ENCODE results near the gene AGAP5. TPM values are rescaled to one million over a fixed set of nuclear protein-coding genes. Genes with fewer than 3 reads are reported as not detected.

The AGAP5 gene
- polyA plus RNA-seq, 3 donors = 0.23 to 8.9 (median 0.44) TPM

DNA sequence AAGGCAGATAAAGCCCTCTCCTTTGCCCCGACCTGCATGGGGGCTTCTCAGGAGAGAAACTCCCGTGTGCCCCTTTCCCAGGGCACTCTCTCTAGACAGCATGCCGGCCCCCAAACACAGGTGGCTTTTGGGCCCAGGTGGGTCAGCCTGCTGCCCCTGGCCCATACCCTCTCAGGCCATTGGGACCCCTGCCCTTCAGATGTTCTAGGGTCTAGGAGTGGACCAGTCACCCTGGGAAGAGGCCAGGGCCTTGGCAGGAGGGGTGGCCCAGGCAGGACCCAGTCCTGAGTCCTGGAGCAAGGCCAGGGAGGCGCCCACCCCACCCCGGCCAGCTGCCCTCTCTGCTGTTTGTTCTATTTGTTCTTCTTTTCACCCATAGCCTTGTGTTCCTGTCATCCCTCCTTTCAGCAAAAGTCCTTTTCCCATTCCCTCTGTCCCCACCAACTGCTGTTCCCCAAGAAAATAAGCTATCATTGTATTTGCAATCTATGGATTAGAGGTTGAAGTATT lies 36.9 kb upstream of the AGAP5 start:
- DNase-seq = no peak
- H3K79me2 ChIP-seq (ENCODE audit: insufficient read depth, low read length) = peaks cover 35% of the 10 kb centered on the region
- H3K9me3 ChIP-seq (replicated peaks in 1 of 2; ENCODE audit: control insufficient read depth in 1 of 2, insufficient read depth in 1 of 2, low read length in 2 of 2) = no peaks in the 10 kb centered on the region
- H3K27me3 ChIP-seq (ENCODE audit: control insufficient read depth in 2 of 2, insufficient read depth in 2 of 2, low read length in 2 of 2) = no peaks in the 10 kb centered on the region
- Mint-ChIP-seq H3K4me3 (no peak overlapping the region), H3K36me3 (peaks cover 21 to 46% of the 10 kb centered on the region in 2 donors), H3K27me3 (ENCODE audit: low read depth in 3 of 3) (peaks cover 0 to 1% (median 0%) of the 10 kb centered on the region in 3 donors), H3K9me3 (peaks cover 0 to 2% (median 0%) of the 10 kb centered on the region in 7 donors), H3K27ac (peak overlapping the region in 1 of 7 donors; percentile 37), H3K4me1 (peaks cover 4% of the 10 kb centered on the region)
- peaks cover 17 to 34% of the 10 kb centered on the region in 2 donors for H3K36me3 ChIP-seq (replicated peaks in 1 of 2; ENCODE audit: control insufficient read depth in 1 of 2, insufficient read depth in 2 of 2, low read length in 2 of 2)
- peaks cover 3 to 11% of the 10 kb centered on the region in 2 donors for H3K4me1 ChIP-seq (ENCODE audit: control insufficient read depth in 1 of 2, insufficient read depth in 2 of 2, low read length in 2 of 2)
- no peak overlapping the region for H3K4me3 ChIP-seq (replicated peaks in 1 of 3; ENCODE audit: low read depth in 2 of 3, low read length in 3 of 3)
- no peak overlapping the region for H3K27ac ChIP-seq (ENCODE audit: low read depth in 1 of 2, low read length in 2 of 2)
- H2AFZ ChIP-seq (ENCODE audit: insufficient read depth, low read depth, low read length, poor library complexity, severe bottlenecking) = no peak overlapping the region
- intact Hi-C loops (cut with micrococcal nuclease) = no loop called here
- H4K20me1 ChIP-seq (ENCODE audit: insufficient read depth, low read length) = no peaks in the 10 kb centered on the region
- no peak overlapping the region for H3K9ac ChIP-seq (ENCODE audit: insufficient read depth, low read length, poor library complexity, severe bottlenecking)
- TF ChIP-seq, protein P1, sequence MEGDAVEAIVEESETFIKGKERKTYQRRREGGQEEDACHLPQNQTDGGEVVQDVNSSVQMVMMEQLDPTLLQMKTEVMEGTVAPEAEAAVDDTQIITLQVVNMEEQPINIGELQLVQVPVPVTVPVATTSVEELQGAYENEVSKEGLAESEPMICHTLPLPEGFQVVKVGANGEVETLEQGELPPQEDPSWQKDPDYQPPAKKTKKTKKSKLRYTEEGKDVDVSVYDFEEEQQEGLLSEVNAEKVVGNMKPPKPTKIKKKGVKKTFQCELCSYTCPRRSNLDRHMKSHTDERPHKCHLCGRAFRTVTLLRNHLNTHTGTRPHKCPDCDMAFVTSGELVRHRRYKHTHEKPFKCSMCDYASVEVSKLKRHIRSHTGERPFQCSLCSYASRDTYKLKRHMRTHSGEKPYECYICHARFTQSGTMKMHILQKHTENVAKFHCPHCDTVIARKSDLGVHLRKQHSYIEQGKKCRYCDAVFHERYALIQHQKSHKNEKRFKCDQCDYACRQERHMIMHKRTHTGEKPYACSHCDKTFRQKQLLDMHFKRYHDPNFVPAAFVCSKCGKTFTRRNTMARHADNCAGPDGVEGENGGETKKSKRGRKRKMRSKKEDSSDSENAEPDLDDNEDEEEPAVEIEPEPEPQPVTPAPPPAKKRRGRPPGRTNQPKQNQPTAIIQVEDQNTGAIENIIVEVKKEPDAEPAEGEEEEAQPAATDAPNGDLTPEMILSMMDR (IDR thresholded peaks at IDR 0.05) = no peak
- 100% methylated on average over 3 of the region's 5 CpGs for WGBS (ENCODE audit: insufficient coverage)
- no peak overlapping the region for H3K4me2 ChIP-seq (replicated peaks; ENCODE audit: extremely low read depth, low read length, poor library complexity, severe bottlenecking)

DNA sequence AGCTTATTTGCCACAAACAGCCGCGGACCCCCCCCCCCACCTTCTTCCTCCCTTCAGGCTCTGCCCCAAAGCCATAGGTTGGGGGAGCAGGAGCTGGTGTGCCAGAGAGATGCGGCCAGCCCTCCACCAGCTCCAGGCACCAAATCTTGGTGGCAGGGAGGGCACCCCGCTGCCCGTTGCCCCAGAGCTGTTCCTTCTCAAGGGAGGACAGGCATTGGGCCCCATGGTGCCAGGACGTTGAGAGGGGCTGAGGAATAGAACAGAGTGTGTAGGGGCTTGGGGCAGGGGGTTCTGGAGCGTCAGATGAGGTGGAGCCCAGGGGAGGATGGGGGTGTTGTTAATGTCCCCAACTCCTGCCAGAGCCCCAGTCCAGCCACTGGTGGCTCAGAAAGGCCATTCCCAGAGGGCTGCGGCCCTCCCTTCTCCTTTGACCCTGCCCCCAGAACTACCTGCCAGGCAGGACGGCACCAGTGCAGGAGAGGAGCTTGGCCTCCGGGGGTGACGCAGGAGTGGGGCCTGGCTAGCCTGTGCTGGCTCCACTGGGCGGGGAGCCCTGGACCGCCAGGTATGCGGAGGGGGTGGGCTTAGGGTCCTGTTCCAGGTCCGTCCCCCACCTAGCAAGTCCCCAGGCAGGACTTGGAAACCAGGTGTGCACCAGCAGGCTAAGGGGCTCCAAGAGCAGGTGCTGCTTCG lies 36.3 kb upstream of the AGAP5 start:
- no peak overlapping the region for H3K4me2 ChIP-seq (replicated peaks; ENCODE audit: extremely low read depth, low read length, poor library complexity, severe bottlenecking)
- H3K9me3 Mint-ChIP-seq = peaks cover 0 to 2% (median 0%) of the 10 kb centered on the region in 7 donors
- no peak overlapping the region for H3K4me3 ChIP-seq (replicated peaks in 1 of 3; ENCODE audit: low read depth in 2 of 3, low read length in 3 of 3)
- peaks cover 17 to 34% of the 10 kb centered on the region in 2 donors for H3K36me3 ChIP-seq (replicated peaks in 1 of 2; ENCODE audit: control insufficient read depth in 1 of 2, insufficient read depth in 2 of 2, low read length in 2 of 2)
- no peaks in the 10 kb centered on the region for H4K20me1 ChIP-seq (ENCODE audit: insufficient read depth, low read length)
- TF ChIP-seq, protein P1 (IDR thresholded peaks at IDR 0.05) = no peak
- peaks cover 17 to 39% of the 10 kb centered on the region in 2 donors for H3K36me3 Mint-ChIP-seq
- peaks cover 3 to 11% of the 10 kb centered on the region in 2 donors for H3K4me1 ChIP-seq (ENCODE audit: control insufficient read depth in 1 of 2, insufficient read depth in 2 of 2, low read length in 2 of 2)
- no peak overlapping the region for H3K4me3 Mint-ChIP-seq
- intact Hi-C loops (cut with micrococcal nuclease) = no loop called here
- H3K4me1 Mint-ChIP-seq = peaks cover 8% of the 10 kb centered on the region
- 96% methylated on average over 12 of the region's 16 CpGs for WGBS (ENCODE audit: insufficient coverage)
- H3K27me3 Mint-ChIP-seq (ENCODE audit: low read depth in 3 of 3) = peaks cover 0 to 1% (median 0%) of the 10 kb centered on the region in 3 donors
- H3K27ac ChIP-seq (ENCODE audit: low read depth in 1 of 2, low read length in 2 of 2) = no peak overlapping the region
- no peak overlapping the region for H2AFZ ChIP-seq (ENCODE audit: insufficient read depth, low read depth, low read length, poor library complexity, severe bottlenecking)
- peaks cover 40% of the 10 kb centered on the region for H3K79me2 ChIP-seq (ENCODE audit: insufficient read depth, low read length)
- no peak overlapping the region for H3K9ac ChIP-seq (ENCODE audit: insufficient read depth, low read length, poor library complexity, severe bottlenecking)
- H3K27me3 ChIP-seq (ENCODE audit: control insufficient read depth in 2 of 2, insufficient read depth in 2 of 2, low read length in 2 of 2) = no peaks in the 10 kb centered on the region
- DNase-seq = no peak
- H3K9me3 ChIP-seq (replicated peaks in 1 of 2; ENCODE audit: control insufficient read depth in 1 of 2, insufficient read depth in 1 of 2, low read length in 2 of 2) = no peaks in the 10 kb centered on the region
- peak overlapping the region in 1 of 7 donors; percentile 18 for H3K27ac Mint-ChIP-seq
